Measurements from ENCODE around the gene FAM107B. TPM values are rescaled to one million over a fixed set of nuclear protein-coding genes. Genes with fewer than 3 reads are reported as not detected.

FAM107B gene
- total RNA-seq, 1 donor from 2014 or later, result 39.0 TPM

GRCh38 chr10:14806318-14806717 lies 31.6 kb upstream of the FAM107B start:
- TF ChIP-seq CTCF (conservative IDR thresholded peaks at IDR 0.05), result no peak
- no peaks in the 10 kb centered on the region for H3K9me3 Mint-ChIP-seq
- H3K27ac Mint-ChIP-seq (ENCODE audit: unreplicated experiment), result no peak overlapping the region
- peaks cover 11% of the 10 kb centered on the region for H3K27me3 Mint-ChIP-seq (ENCODE audit: low read depth)
- no peaks in the 10 kb centered on the region for H3K36me3 Mint-ChIP-seq (ENCODE audit: low read depth)
- no peak overlapping the region for H3K4me3 Mint-ChIP-seq
- no peak for DNase-seq (ENCODE audit: low read depth, low spot score)
- H3K4me1 Mint-ChIP-seq, result no peaks in the 10 kb centered on the region

GRCh38 chr10:14803827-14804226 lies 29.1 kb upstream of the FAM107B start:
- no peak for TF ChIP-seq CTCF (conservative IDR thresholded peaks at IDR 0.05)
- no peaks in the 10 kb centered on the region for H3K4me1 Mint-ChIP-seq
- H3K36me3 Mint-ChIP-seq (ENCODE audit: low read depth), result no peaks in the 10 kb centered on the region
- no peak for DNase-seq (ENCODE audit: low read depth, low spot score)
- no peaks in the 10 kb centered on the region for H3K9me3 Mint-ChIP-seq
- H3K27me3 Mint-ChIP-seq (ENCODE audit: low read depth), result peaks cover 25% of the 10 kb centered on the region
- H3K4me3 Mint-ChIP-seq, result no peak overlapping the region
- no peak overlapping the region for H3K27ac Mint-ChIP-seq (ENCODE audit: unreplicated experiment)

- no peaks in the 10 kb centered on the region for H3K9me3 Mint-ChIP-seq
- no peaks in the 10 kb centered on the region for H3K36me3 Mint-ChIP-seq (ENCODE audit: low read depth)
- TF ChIP-seq CTCF (conservative IDR thresholded peaks at IDR 0.05), result no peak
- H3K4me1 Mint-ChIP-seq, result no peaks in the 10 kb centered on the region
- H3K27me3 Mint-ChIP-seq (ENCODE audit: low read depth), result peaks cover 32% of the 10 kb centered on the region
- DNase-seq (ENCODE audit: low read depth, low spot score), result no peak
- no peak overlapping the region for H3K27ac Mint-ChIP-seq (ENCODE audit: unreplicated experiment)
- no peak overlapping the region for H3K4me3 Mint-ChIP-seq
Measured at GRCh38 chr10:14801723-14802122, 27.0 kb upstream of the FAM107B start.

- Mint-ChIP-seq H3K4me3 (no peak overlapping the region), H3K36me3 (ENCODE audit: low read depth) (no peaks in the 10 kb centered on the region), H3K4me1 (no peaks in the 10 kb centered on the region), H3K27ac (ENCODE audit: unreplicated experiment) (no peak overlapping the region), H3K27me3 (ENCODE audit: low read depth) (peaks cover 31% of the 10 kb centered on the region), H3K9me3 (no peaks in the 10 kb centered on the region)
- TF ChIP-seq CTCF (conservative IDR thresholded peaks at IDR 0.05), result no peak
- DNase-seq (ENCODE audit: low read depth, low spot score), result no peak
Measured at GRCh38 chr10:14800397-14800796, 25.7 kb upstream of the FAM107B start.

GRCh38 chr10:14798636-14799035 lies 23.9 kb upstream of the FAM107B start:
- Mint-ChIP-seq H3K4me3 (no peak overlapping the region), H3K27ac (ENCODE audit: unreplicated experiment) (no peak overlapping the region), H3K36me3 (ENCODE audit: low read depth) (no peaks in the 10 kb centered on the region), H3K4me1 (no peaks in the 10 kb centered on the region), H3K9me3 (no peaks in the 10 kb centered on the region), H3K27me3 (ENCODE audit: low read depth) (peaks cover 31% of the 10 kb centered on the region)
- DNase-seq (ENCODE audit: low read depth, low spot score), result no peak
- no peak for TF ChIP-seq CTCF (conservative IDR thresholded peaks at IDR 0.05)

- Mint-ChIP-seq H3K9me3 (peaks cover 2% of the 10 kb centered on the region), H3K27ac (ENCODE audit: unreplicated experiment) (no peak overlapping the region), H3K4me1 (peaks cover under 1% of the 10 kb centered on the region), H3K27me3 (ENCODE audit: low read depth) (no peaks in the 10 kb centered on the region), H3K36me3 (ENCODE audit: low read depth) (no peaks in the 10 kb centered on the region), H3K4me3 (no peak overlapping the region)
- TF ChIP-seq CTCF (conservative IDR thresholded peaks at IDR 0.05), result no peak
- DNase-seq (ENCODE audit: low read depth, low spot score), result no peak
Measured at GRCh38 chr10:14787938-14788337, 13.2 kb upstream of the FAM107B start.

Data from neural crest cell (in vitro differentiated cells).